AG10803 (cell line): ENCODE results near the gene AACS.

Experiments used
- DNase-seq: peaks from one replicate; pipeline ENCODE4 v3.0.0; 2010; ENCODE audit warnings: low read depth
- H3K4me3 ChIP-seq: 2 replicates; pipeline ENCODE4 v1.5.1; 2011; ENCODE audit warnings: mild to moderate bottlenecking, low read length, control low read depth
- TF ChIP-seq, protein P1 (sequence below): conservative IDR thresholded peaks from 2 replicates; pipeline ENCODE4 v1.5.1; 2011; ENCODE audit warnings: mild to moderate bottlenecking, low read length, control low read depth, inconsistent platforms

AACS gene

DNA sequence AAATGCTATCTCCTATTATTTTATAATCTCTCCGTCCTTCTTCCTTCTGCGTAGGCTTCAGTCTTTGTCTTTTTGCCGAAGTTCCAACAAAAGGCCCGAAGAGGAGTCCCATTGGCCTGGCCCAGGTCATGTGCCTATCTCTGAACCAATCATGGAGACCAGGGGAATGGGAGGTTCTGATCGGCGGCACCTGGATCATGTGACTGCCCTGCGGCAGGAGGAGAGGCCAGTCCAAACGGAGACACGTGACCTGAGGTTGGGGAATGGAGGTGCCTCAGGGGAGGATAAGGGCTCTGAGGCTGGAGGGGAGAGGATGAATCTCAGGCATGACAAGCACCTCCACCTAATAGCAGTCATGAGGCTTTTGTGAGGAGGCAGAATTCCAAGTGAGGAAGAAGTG, 86.0 kb downstream of the AACS start:
- no peak for DNase-seq
- TF ChIP-seq, protein P1, sequence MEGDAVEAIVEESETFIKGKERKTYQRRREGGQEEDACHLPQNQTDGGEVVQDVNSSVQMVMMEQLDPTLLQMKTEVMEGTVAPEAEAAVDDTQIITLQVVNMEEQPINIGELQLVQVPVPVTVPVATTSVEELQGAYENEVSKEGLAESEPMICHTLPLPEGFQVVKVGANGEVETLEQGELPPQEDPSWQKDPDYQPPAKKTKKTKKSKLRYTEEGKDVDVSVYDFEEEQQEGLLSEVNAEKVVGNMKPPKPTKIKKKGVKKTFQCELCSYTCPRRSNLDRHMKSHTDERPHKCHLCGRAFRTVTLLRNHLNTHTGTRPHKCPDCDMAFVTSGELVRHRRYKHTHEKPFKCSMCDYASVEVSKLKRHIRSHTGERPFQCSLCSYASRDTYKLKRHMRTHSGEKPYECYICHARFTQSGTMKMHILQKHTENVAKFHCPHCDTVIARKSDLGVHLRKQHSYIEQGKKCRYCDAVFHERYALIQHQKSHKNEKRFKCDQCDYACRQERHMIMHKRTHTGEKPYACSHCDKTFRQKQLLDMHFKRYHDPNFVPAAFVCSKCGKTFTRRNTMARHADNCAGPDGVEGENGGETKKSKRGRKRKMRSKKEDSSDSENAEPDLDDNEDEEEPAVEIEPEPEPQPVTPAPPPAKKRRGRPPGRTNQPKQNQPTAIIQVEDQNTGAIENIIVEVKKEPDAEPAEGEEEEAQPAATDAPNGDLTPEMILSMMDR: no peak
- no peak overlapping the region for H3K4me3 ChIP-seq

DNA sequence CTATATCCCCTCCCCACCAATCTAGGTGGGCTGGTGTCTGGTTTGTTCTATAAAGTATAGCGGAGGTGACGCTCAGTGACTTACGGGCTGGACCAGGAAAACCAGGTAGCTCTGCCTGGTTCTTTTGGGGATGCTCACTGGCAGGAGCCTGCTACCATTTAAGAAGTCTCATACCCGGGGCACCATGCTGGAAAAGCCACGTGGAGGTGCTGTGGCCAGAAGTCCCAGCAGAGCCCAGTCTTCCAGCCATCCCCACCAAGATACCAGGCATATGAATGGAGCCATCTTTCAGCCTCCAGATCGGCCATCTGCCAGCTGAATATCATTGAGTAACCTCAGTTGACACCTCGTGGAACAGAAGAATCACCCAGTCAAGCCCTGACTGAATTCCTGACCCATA, 87.2 kb downstream of the AACS start:
- no peak for DNase-seq
- H3K4me3 ChIP-seq: no peak overlapping the region
- TF ChIP-seq, protein P1: no peak

DNA sequence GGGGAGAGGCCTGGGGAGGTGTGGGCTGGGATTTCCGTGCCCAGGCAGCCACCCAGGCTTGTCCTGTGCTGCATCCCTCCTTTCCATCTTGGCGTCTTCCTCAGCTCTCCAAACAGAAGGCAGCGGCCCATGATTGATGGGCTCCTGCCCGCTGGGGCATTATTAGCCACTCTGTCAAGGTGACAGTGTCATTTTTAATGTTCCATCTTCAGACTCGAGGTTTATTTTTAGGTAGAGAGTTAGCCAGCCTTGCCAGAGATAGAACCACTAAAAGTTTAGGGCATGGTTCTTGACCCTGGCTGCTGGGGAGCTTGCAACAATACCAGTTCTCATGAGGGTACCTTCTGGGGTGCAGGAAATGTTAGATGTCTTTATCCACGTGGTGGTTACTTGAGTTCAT, 90.1 kb downstream of the AACS start:
- DNase-seq: no peak
- TF ChIP-seq, protein P1: no peak
- no peak overlapping the region for H3K4me3 ChIP-seq

DNA sequence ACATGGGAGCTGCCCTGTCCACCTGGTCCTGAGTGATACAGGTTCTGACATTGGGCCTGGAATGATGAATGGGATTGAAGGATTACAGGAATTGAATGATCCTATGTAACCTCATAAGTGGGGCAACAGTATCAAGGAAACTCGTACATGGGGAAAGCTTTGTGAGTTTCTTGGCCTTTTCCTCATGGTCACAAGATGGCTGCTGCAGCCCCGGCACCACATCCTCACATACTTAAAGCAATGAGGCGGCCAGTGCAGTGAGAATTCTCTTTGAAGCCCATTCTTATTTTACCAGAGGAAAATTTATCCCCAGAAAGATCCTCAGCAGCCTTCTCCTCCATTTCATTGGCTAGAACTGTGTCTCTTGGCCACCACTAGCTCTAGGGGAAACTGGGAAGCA, 91.9 kb downstream of the AACS start:
- no peak for DNase-seq
- no peak overlapping the region for H3K4me3 ChIP-seq
- TF ChIP-seq, protein P1: no peak

DNA sequence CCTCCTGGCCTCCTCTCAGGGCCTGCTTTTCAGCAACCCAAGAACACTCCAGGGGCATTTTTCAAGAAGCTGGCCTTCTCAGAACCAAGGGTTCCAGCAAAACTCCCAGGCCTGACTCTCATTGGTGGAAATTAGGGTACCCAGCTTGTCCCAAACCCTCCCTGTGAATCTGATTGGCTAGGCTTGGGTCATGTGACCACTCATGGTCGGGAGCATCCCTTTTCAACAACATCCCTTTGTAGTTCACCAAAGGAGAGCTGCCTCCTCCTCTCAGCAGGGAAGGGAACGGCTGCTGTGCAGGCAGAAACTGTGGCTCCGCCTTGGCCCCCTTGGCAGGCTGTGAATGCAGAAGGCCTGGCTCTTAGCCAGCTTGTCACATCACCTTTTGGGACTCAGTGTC, 94.5 kb downstream of the AACS start:
- no peak for DNase-seq
- TF ChIP-seq, protein P1: no peak
- no peak overlapping the region for H3K4me3 ChIP-seq

DNA sequence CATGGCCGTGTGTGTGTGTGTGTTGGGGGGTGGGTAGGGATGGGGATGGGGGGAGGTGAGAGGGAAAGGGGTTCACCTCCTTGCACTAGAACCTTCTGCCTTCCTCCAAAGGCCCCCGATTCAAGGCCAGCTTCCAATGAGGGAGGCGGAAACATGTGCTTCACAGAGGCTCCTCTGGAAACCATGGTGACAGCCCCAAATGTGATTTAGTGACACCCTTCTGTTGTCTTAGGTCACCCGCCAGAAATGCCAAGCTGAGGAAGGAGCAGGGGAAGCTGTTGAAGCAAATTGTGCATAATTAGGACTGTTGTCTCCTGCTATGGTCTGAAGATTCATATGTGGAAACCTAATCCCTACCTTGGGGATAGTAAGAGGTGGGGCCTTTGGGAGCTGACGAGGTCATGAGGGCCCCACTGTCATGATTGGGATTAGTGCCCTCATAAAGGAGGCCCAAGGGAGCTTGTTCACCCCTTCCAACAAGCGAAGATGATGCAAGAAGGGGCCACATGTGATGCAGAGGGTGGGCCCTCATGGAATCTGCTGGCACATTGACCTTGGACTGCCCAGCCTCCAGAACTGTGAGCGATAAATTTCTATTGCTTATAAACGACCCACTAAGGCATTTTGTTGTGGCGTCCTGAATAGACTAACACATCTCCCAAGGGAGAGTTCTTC, 95.2 kb downstream of the AACS start:
- TF ChIP-seq, protein P1: no peak
- DNase-seq: no peak
- H3K4me3 ChIP-seq: no peak overlapping the region

DNA sequence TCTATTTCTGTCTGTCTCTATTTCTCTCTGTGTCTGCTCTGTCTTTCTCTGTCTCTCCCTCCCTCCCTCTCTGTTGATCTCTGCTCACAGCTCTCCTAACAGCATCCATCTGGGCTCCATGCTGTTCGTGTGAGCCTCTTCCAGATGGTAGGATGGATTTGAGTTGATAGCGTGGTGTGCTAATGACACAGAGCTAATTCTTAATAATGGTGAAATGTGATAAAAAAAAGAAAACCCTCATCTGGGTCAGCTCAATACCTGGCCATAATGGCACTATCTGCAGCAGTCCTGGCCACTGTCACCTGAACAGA, 96.4 kb downstream of the AACS start:
- no peak overlapping the region for H3K4me3 ChIP-seq
- TF ChIP-seq, protein P1: no peak
- no peak for DNase-seq
